Activated CD4-positive, alpha-beta T cell treated with anti-CD3 and anti-CD28 coated beads, Interleukin-2, amount 10 ng/mL, durations not matched to agents 24 days and 14 days (primary cell): ENCODE measurements around the gene S1PR2. TPM values are rescaled to one million over a fixed set of nuclear protein-coding genes. Genes with fewer than 3 reads are reported as not detected.

Source experiments
- DNase-seq: peaks from one replicate; pipeline ENCODE4 v3.0.0; 2022
- H3K27ac Mint-ChIP-seq: one replicate; pipeline ENCODE4 v1.8.0; 2022; ENCODE audit warnings: mild to moderate bottlenecking, mixed read lengths
- H3K27me3 Mint-ChIP-seq: one replicate; pipeline ENCODE4 v1.8.0; 2022; ENCODE audit warnings: mixed read lengths
- H3K36me3 Mint-ChIP-seq: one replicate; pipeline ENCODE4 v1.8.0; 2022; ENCODE audit warnings: low read depth, mild to moderate bottlenecking, mixed read lengths
- H3K4me1 Mint-ChIP-seq: one replicate; pipeline ENCODE4 v1.8.0; 2021; ENCODE audit warnings: mixed read lengths
- H3K4me3 Mint-ChIP-seq: one replicate; pipeline ENCODE4 v1.8.0; 2022; ENCODE audit warnings: mild to moderate bottlenecking, moderate library complexity, mixed read lengths
- H3K9me3 Mint-ChIP-seq: one replicate; pipeline ENCODE4 v1.8.0; 2021; ENCODE audit warnings: mixed read lengths
- intact Hi-C: fragments of 100-400 bp; cut with micrococcal nuclease; formaldehyde crosslinking; loops from one replicate; pipeline ENCODE4 v1.15.1; 2023
- total RNA-seq: library from RNA; stranded (reverse); gene quantifications from 2 replicates; pipeline ENCODE4 v1.2.3, GENCODE V29; 2022

Gene S1PR2, protein sequence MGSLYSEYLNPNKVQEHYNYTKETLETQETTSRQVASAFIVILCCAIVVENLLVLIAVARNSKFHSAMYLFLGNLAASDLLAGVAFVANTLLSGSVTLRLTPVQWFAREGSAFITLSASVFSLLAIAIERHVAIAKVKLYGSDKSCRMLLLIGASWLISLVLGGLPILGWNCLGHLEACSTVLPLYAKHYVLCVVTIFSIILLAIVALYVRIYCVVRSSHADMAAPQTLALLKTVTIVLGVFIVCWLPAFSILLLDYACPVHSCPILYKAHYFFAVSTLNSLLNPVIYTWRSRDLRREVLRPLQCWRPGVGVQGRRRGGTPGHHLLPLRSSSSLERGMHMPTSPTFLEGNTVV
- 14.3 and 14.7 TPM in 2 replicates for total RNA-seq

DNA sequence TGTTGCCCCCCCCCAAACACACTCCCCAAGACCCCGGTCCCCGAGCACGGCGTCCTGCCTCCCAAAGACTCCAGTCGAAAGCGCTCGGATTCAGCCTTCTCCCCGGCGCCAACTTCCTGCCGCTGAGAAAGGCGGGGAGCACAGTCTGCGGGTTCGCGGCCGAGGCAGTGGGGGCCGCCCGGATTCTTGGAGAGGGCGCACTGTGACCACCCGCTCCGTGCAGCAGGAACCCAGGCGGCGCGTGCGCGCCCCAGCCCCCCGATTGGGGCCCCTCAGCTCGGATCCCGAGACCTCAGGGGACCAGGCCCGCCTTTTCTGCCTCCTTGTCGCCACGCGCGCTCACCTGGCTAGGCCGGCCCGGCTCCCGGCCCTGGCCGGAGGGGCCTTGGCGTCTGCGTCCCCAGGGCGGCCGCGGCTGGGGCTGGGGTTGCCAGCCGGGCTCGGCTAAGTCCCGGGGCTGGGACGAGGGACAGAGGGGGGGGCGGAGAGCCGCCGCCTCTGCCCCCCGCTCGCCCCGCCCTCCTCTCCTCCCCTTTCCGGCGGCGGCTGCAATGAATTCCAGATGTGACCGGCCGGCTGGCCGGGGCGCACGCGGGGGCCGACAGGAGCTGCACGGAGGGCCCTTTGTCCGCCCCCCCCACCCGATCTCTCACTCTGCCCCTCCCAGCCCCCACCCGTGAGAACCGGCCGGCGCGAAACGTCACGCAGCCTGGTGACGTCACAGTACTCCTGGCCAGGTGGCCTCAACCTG lies at the start of gene S1PR2:
TSS of gene S1PR2 (minus strand) at position 471 of the 751 bp plus-strand sequence. CDS start 6,426 bp downstream, outside the sequence.
- peak; percentile 89 for DNase-seq
- Mint-ChIP-seq H3K4me1 (peaks cover 16% of the 10 kb centered on the region), H3K4me3 (peak within 1 kb of the TSS; percentile 89), H3K27me3 (no peaks in the 10 kb centered on the region), H3K27ac (peak within 1 kb of the TSS; percentile 88), H3K36me3 (no peaks in the 10 kb centered on the region), H3K9me3 (no peaks in the 10 kb centered on the region)
- intact Hi-C loops = loop anchor here (2.0 kb wide), 1 partner anchor 36 kb away; the partner anchor contains the start of gene DNMT1

DNA sequence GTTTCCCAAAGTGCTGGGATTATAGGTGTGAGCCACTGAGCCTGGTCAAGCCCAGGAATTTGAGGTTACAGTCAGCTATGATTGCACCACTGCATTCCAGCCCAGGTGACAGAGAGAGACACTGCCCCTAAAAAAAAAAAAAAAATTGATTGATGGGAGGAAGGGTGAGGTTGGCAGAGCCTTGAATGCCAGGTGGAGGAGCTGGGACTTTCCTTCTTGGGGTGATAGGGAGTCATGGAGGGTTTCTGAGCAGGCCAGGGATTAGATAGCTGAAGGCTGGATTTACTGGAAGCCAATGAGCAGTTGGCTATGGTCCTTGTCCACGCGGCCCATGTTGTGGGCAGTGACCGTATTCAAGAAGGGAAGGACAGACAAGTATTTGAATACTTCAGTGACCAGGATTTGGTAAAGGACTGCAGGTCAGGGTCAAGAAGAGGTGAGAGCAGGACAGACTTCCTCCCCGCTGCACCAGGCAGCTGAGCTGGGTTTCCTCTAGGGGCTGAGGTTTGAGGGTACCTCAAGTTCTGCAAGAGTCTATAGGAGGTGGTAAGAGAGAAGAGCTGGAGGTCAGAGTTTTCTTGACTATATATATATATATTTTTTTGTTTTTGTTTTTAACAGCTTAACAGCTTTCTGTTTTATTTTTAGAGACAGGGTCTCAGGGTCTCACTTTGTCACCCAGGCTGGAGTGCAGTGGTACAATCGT lies 48.8 kb upstream of the S1PR2 start:
- DNase-seq = no peak
- H3K27ac Mint-ChIP-seq = peak overlapping the region; percentile 74
- intact Hi-C loops = no loop called here
- H3K36me3 Mint-ChIP-seq = peaks cover 60% of the 10 kb centered on the region
- H3K27me3 Mint-ChIP-seq = no peaks in the 10 kb centered on the region
- peaks cover 22% of the 10 kb centered on the region for H3K4me1 Mint-ChIP-seq
- H3K9me3 Mint-ChIP-seq = no peaks in the 10 kb centered on the region
- H3K4me3 Mint-ChIP-seq = no peak overlapping the region

DNA sequence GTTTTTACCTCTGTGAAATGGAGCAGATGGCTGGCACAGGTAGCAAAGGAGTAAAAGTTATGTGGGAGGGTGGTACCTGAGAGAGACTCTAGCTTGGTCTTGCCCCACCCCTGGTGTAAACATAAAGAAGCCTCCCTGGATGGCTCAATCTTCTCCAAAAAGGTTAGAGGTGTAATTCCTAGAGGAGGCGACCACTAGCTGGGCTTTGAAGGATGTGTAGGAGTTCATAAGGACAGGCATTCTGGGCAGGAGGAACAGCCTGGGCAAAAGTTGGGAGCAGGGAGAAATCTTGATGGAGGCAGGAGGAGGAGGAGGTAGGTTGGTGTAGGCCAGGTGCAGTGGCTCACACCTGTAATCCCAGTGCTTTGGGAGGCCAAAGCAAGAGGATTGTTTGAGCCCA lies 47.8 kb upstream of the S1PR2 start:
- peak overlapping the region; percentile 75 for H3K27ac Mint-ChIP-seq

DNA sequence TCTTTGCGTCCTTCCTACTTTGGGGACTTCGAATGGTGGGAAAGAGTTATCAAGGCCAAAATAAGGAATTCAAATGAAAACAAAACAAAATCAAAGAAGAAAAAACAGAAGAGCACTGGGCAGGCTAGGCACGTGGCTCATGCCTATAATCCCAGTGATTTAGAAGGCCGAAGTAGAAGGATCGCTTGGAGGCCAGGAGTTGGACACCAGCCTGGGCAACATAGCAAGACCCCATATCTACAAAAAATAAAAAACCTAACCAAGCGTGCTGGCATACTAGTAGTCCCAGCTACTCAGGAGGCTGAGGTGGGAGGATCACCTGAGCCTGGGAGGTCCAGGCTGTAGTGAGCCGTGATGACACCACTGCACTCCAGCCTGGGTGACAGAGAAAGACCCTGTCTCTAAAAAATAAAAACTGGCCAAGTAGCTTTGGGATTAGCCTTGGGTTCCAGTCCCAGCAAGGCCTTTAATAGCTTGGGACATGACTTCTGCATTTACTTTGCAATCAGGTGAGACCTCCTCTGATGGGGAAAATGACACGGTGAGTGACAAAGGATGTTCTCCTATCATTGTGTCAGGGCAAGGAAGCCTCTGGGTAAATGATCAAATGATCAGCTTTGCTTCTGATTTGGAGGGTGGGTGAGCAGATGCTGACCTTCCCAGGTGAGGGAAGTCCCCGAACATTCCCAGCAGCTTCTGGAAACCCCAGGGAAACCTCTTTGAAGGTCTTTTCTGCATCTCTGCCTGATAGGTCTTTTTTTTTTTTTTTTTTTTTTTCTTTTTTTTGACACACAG lies 46.9 kb upstream of the S1PR2 start:
- no peak overlapping the region for H3K27ac Mint-ChIP-seq
- H3K4me3 Mint-ChIP-seq = peak overlapping the region; percentile 13
- no peak for DNase-seq
- H3K36me3 Mint-ChIP-seq = peaks cover 57% of the 10 kb centered on the region
- intact Hi-C loops = no loop called here
- H3K9me3 Mint-ChIP-seq = no peaks in the 10 kb centered on the region
- H3K27me3 Mint-ChIP-seq = no peaks in the 10 kb centered on the region
- peaks cover 33% of the 10 kb centered on the region for H3K4me1 Mint-ChIP-seq

More for the DNA sequence above, 47.8 kb upstream of the S1PR2 start:
- DNase-seq = no peak
- no peaks in the 10 kb centered on the region for H3K27me3 Mint-ChIP-seq
- H3K36me3 Mint-ChIP-seq = peaks cover 61% of the 10 kb centered on the region
- peak overlapping the region; percentile 51 for H3K4me3 Mint-ChIP-seq
- peaks cover 29% of the 10 kb centered on the region for H3K4me1 Mint-ChIP-seq
- H3K9me3 Mint-ChIP-seq = no peaks in the 10 kb centered on the region
- intact Hi-C loops = no loop called here

DNA sequence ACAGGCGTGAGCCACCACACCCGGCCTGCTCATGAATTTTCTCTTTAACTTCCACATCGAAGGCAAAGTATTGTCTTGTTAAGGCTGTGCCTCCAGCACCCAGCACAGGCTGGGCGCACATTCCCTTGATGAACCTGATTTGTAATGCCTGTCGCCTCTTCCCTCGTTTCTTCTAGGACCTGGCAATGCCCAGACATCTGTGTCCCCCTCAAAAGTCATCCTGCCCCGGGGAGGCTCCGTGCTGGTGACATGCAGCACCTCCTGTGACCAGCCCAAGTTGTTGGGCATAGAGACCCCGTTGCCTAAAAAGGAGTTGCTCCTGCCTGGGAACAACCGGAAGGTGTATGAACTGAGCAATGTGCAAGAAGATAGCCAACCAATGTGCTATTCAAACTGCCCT lies 43.5 kb upstream of the S1PR2 start:
- intact Hi-C loops = loop anchor here (5.0 kb wide), 2 partner anchors 43 to 293 kb away; partner anchors contain the start of genes CDKN2D, FDX2 and KRI1
- Mint-ChIP-seq H3K27ac (peak overlapping the region; percentile 39), H3K4me3 (peak overlapping the region; percentile 69), H3K27me3 (no peaks in the 10 kb centered on the region), H3K4me1 (peaks cover 42% of the 10 kb centered on the region), H3K9me3 (no peaks in the 10 kb centered on the region), H3K36me3 (peaks cover 54% of the 10 kb centered on the region)
- no peak for DNase-seq

DNA sequence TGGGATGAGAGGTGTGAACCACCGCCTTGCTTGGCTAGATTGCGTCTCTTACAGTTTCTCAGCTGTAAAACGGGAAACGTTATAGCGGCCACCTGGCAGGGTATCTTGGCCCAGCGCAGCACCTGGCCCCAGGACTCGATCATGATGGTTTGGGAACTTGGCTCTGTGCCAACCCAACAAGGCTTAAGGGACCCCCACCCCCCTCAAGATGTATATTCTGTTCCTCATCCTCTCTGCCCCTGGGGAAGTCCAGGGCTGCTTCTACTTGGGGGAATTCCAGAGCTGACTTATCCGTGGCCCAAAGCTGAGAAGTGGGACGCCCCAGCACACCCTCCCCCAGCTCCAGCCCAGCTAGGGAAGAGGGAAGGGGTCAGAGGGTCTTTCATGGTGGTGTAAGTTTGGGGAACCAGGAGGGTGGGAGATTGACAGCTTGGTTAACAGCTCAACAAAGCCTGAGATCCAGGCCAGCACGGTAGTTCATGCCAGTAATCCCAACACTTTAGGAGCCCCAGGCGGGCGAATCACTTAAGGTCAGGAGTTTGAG lies 40.5 kb upstream of the S1PR2 start:
- H3K4me1 Mint-ChIP-seq = peaks cover 33% of the 10 kb centered on the region
- peak; percentile 80 for DNase-seq
- no peaks in the 10 kb centered on the region for H3K27me3 Mint-ChIP-seq
- H3K36me3 Mint-ChIP-seq = peaks cover 33% of the 10 kb centered on the region
- no peaks in the 10 kb centered on the region for H3K9me3 Mint-ChIP-seq
- H3K4me3 Mint-ChIP-seq = peak overlapping the region; percentile 96
- intact Hi-C loops = loop anchor here (1.0 to 5.0 kb wide), 5 partner anchors 11 to 296 kb away; partner anchors contain the start of genes CDKN2D, FDX2, KRI1 and RAVER1
- peak overlapping the region; percentile 96 for H3K27ac Mint-ChIP-seq

DNA sequence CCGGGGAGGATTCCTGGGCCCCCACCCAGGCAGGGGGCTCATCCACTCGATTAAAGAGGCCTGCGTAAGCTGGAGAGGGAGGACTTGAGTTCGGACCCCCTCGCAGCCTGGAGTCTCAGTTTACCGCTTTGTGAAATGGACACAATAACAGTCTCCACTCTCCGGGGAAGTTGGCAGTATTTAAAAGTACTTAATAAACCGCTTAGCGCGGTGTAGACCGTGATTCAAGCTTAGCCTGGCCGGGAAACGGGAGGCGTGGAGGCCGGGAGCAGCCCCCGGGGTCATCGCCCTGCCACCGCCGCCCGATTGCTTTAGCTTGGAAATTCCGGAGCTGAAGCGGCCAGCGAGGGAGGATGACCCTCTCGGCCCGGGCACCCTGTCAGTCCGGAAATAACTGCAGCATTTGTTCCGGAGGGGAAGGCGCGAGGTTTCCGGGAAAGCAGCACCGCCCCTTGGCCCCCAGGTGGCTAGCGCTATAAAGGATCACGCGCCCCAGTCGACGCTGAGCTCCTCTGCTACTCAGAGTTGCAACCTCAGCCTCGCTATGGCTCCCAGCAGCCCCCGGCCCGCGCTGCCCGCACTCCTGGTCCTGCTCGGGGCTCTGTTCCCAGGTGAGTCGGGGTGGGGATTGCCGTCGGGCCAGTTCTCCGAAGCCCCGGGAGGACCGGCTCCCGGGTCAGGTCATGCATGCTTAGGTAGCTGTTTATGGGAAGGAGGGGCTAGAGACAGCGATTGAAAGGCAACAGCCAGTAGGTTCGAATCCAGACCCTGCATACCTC lies 39.7 kb upstream of the S1PR2 start, which contains the start of gene ICAM1:
TSS of gene ICAM1 (plus strand) at position 505 of the 779 bp plus-strand sequence. CDS start at position 545, 40 bp downstream.
- Mint-ChIP-seq H3K36me3 (peaks cover 33% of the 10 kb centered on the region), H3K27me3 (no peaks in the 10 kb centered on the region), H3K4me1 (peaks cover 33% of the 10 kb centered on the region), H3K9me3 (no peaks in the 10 kb centered on the region), H3K4me3 (peak within 1 kb of the TSS; percentile 96), H3K27ac (peak within 1 kb of the TSS; percentile 96)
- intact Hi-C loops = loop anchor here (1.0 to 5.0 kb wide), 7 partner anchors 11 to 296 kb away; partner anchors contain the start of genes CDKN2D, FDX2, ICAM4 and KRI1
- DNase-seq = peak; percentile 95

DNA sequence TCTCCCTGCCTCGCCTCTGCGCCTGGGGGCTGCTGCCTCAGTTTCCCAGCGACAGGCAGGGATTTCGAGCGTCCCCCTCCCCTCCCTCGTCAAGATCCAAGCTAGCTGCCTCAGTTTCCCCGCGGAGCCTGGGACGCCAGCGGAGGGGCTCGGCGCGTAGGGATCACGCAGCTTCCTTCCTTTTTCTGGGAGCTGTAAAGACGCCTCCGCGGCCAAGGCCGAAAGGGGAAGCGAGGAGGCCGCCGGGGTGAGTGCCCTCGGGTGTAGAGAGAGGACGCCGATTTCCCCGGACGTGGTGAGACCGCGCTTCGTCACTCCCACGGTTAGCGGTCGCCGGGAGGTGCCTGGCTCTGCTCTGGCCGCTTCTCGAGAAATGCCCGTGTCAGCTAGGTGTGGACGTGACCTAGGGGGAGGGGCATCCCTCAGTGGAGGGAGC lies 39.1 kb upstream of the S1PR2 start:
- Mint-ChIP-seq H3K27ac (peak overlapping the region; percentile 96), H3K9me3 (no peaks in the 10 kb centered on the region), H3K4me1 (peaks cover 33% of the 10 kb centered on the region), H3K36me3 (peaks cover 30% of the 10 kb centered on the region), H3K4me3 (peak overlapping the region; percentile 96), H3K27me3 (no peaks in the 10 kb centered on the region)
- peak; percentile 95 for DNase-seq
- intact Hi-C loops = loop anchor here (1.0 to 5.0 kb wide), 6 partner anchors 16 to 297 kb away; partner anchors contain the start of genes CDKN2D, FDX2, ICAM4 and KRI1

DNA sequence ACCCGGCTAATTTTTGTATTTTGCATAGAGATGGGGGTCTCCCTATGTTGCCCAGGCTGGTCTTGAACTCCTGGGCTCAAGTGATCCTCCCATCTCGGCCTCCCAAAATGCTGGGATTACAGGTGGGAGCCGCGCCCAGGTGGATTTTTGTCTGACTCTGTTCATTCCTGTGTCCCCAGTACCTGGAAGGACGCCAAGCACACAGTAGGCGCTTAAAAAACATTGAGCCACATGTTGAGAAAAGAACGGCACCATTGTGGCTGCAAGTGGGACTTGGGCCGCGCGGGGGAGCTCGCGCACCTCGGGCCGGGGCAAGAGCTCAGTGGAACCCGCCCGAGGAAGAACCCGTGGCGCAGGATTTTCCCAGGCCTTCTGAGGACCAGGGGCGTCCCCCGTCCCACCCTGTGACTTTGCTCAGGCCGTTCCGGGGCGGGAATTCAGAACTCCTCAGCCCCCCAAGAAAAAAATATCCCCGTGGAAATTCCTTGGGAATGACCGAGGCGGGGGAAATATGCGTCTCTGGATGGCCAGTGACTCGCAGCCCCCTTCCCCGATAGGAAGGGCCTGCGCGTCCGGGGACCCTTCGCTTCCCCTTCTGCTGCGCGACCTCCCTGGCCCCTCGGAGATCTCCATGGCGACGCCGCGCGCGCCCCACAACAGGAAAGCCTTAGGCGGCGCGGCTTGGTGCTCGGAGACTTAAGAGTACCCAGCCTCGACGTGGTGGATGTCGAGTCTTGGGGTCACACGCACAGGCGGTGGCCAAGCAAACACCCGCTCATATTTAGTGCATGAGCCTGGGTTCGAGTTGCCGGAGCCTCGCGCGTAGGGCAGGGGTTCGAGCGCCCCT lies 38.4 kb upstream of the S1PR2 start:
- Mint-ChIP-seq H3K36me3 (peaks cover 24% of the 10 kb centered on the region), H3K4me1 (peaks cover 28% of the 10 kb centered on the region), H3K27ac (peak overlapping the region; percentile 96), H3K27me3 (no peaks in the 10 kb centered on the region), H3K9me3 (no peaks in the 10 kb centered on the region), H3K4me3 (peak overlapping the region; percentile 96)
- DNase-seq = peak; percentile 97
- intact Hi-C loops = loop anchor here (1.0 to 5.0 kb wide), 7 partner anchors 17 to 298 kb away; partner anchors contain the start of genes CDKN2D, FDX2, ICAM4 and KRI1

DNA sequence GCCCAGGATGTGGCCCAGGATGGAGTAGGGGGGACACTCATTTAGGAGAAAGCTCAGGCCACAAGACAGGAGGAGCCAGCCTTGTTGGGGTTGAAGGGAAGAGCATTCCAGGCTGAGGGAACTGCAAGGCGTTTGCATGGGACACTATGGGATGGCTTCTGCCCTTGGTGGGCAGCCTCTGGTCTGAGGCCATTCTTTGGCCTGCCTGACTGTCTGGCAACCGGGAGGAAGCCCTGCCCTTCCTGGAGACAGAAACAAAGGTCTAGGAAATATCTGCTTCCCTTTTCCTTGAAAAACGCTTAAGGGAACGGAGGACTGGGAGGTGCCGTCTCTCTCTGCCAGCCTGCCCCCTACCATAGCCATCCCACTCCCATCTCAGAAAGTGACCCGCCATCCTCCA lies 36.9 kb upstream of the S1PR2 start:
- H3K36me3 Mint-ChIP-seq = peaks cover 18% of the 10 kb centered on the region
- H3K27me3 Mint-ChIP-seq = no peaks in the 10 kb centered on the region
- no peaks in the 10 kb centered on the region for H3K9me3 Mint-ChIP-seq
- no peak for DNase-seq
- peaks cover 20% of the 10 kb centered on the region for H3K4me1 Mint-ChIP-seq
- intact Hi-C loops = no loop called here
- H3K4me3 Mint-ChIP-seq = no peak overlapping the region
- no peak overlapping the region for H3K27ac Mint-ChIP-seq

DNA sequence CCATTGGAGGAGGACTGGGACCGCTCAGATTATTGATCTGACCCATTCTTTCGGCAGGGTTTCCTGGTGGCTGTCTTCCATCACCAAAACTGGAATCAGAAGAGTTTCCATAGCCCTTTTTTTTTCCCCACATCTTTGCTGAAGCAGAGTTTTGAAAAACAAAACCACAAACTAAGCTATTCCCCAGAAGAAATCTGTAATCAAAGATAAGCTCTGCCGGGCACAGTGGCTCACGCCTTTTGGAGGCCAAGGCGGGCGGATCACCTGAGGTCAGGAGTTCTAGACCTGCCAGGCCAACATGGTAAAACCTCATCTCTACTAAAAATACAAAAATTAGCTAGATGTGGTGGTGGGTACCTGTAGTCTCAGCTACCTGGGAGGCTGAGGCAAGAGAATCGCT lies 35.6 kb upstream of the S1PR2 start:
- no peaks in the 10 kb centered on the region for H3K9me3 Mint-ChIP-seq
- H3K27me3 Mint-ChIP-seq = no peaks in the 10 kb centered on the region
- intact Hi-C loops = no loop called here
- peaks cover 6% of the 10 kb centered on the region for H3K36me3 Mint-ChIP-seq
- peak overlapping the region; percentile 26 for H3K27ac Mint-ChIP-seq
- DNase-seq = no peak
- H3K4me3 Mint-ChIP-seq = no peak overlapping the region
- H3K4me1 Mint-ChIP-seq = peaks cover 12% of the 10 kb centered on the region
